Measurements from ENCODE around the gene WBP2NL.
"Not testable (repeated sequence)": the region's sequence is repeated elsewhere in the genome, so short reads cannot be mapped to it uniquely, and the experiment has no call there.

Gene WBP2NL

DNA sequence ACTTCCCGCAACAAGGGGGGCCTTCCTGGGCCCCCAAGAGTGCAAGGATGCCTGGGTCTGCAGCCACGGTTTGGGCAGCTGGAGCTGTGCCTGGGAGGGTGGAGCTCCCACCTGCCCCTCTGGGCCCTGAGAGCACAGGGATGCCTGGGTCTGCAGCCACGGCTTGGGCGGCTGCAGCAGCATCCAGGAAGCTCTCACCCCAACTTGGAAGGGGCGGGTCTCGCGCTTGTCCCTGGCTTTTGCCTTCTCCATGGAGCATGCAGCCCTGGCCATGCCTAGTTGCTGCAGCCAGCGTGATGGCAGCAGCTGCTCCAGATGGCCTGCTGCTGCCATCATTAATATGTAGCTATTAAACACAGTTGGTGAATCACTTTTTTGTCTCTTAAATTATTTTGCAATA, 36.7 kb downstream of the WBP2NL start:
- no peak for DNase-seq

DNA sequence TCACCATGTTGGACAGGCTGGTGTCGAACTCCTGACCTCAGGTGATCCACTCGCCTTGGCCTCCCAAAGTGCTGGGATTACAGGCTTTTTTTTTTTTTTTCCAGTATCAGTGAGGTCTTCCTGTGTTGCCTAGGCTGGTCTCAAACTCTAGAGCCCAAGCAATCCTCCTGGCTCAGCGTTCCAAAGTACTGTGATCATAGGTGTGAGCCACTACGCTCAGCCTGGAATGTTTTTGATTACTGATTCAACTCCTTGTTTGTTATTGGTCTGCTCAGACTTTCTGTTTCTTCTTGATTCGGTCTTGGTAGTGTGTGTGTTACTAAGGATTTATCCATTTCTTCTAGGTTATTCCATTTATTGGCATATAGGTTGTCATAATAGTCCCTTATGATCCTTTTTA, 40.7 kb downstream of the WBP2NL start:
- no peak for DNase-seq

DNA sequence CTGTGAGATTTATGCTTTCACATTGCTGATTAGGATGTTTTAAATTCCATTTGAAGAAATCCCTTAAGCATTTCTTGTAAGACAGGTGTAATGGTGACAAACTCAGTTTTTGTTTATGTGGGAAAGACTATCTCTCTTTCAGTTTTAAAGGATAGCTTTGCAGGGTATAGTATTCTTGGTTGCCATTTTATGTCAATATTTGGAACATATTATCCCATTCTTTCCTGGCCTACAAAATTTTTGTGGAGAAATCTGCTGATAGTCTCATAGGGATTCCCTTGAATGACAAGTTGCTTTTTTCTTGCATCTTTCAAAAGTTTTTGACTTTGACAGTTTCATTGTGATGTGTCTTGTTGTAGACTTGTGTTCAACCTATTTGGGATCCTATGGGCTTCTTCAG, 43.2 kb downstream of the WBP2NL start:
- DNase-seq = no peak

DNA sequence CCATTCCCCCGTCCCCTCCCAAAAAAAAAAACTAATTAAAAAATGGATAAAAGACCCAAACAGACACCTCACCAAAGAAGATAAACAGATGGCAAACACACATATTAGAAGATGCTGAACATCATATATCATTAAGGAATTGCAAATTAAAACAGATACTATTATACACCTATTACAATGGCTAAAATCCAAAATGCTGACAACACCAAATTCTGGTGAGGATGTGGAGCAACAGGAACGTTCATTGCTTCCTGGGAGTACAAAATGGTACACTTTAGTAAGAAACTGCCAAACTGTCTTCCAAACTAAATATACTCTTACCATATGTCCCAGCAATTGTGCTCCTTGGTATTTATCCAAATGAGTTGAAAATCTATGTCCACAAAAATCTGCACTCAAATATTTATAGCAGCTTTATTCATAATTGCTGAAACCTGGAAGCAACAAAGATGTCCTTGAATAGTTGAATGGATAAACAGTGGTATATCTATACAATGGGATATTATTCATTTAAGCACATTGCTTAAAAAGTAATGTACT, 52.1 kb downstream of the WBP2NL start:
- no peak for DNase-seq

DNA sequence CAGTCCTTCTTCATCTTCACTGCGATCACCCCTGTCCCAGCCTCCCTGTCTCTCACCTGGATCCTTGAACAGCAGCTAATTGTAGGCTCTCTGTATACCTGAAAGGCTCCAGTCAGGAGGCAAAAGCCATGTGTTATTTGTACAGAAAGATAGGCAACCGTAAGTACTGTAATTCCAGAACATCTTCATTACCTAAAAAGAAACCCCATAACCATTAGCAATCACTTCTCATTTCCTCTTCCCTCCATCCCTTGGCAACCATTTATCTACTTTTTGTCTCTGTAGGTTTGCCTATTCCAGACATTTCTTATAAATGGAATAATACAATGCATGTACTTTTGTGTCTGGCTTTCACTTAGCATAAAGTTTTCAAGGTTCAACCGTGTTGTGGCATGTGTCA, 54.2 kb downstream of the WBP2NL start:
- no peak for DNase-seq

DNA sequence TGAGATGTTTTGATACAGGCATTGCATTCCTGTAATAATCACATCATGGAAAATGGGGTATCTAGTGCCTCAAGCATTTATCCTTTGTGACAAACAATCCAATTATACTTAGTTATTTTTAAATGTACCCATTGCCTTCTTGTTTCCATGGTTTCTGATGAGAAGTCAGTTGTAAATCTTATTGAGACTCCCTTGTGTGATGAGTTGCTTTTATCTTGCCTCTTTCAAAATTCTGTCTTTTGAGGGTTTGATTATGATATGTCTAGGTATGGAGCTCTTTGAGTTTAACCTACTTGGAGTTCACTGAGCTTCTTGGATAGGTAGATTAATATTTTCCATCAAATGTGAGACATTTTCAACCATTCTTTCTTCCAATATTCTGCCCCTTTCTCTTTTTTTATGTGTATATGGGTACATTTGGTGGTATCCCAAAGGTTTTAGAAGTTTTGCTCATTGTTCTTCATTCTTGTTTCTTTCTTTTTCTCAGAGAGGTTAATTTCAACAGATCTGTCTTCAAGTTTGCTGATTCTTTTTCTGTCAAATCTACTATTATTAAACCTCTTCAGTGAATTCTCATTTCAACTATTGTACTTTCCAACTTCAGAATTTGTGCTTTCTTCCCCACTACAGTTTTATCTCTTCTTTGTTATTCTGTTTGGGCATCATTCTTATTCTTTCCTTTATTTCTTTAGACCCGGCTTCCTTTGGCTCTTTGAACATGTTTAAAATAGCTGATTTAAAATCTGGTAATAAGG, 58.3 kb downstream of the WBP2NL start:
- DNase-seq = no peak

DNA sequence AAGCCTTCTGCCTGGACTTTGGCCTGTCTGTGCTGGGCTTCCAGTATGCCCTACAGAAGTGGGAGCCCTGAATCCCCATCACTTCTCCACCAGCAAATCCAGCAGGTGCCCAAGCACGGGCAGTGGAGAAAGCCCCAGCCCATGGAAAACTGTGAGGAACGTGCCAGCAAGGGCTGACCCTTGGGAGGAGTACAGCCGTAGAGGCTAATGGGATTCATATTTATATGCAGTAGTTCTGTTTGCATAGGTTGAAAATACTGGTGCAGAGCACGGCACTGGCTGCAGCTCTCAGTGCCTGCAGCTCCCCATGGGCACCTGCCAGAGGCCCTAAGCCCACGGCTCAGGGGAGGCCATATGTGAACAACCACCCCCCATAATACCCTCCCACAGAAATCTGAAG, 61.9 kb downstream of the WBP2NL start:
- DNase-seq = no peak

DNA sequence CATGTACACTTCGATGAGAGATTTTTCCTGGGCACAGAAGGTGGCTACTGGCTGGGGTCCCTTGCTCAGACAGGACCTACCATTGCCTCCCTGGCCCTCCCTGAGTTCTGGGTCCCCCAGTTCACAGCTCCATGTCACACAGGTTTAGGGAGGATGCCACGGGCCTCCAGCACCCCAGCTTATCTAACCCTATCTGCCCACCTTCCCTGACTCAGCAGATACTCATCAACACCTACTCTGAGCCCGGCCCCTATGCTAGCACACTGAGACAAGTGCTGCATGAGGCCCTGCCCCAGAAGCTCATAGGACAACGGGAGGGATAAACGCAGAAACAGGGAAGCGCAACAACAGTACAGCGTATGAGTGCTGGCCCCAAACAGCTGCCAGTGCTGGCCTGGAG, 62.5 kb downstream of the WBP2NL start:
- DNase-seq = no peak

DNA sequence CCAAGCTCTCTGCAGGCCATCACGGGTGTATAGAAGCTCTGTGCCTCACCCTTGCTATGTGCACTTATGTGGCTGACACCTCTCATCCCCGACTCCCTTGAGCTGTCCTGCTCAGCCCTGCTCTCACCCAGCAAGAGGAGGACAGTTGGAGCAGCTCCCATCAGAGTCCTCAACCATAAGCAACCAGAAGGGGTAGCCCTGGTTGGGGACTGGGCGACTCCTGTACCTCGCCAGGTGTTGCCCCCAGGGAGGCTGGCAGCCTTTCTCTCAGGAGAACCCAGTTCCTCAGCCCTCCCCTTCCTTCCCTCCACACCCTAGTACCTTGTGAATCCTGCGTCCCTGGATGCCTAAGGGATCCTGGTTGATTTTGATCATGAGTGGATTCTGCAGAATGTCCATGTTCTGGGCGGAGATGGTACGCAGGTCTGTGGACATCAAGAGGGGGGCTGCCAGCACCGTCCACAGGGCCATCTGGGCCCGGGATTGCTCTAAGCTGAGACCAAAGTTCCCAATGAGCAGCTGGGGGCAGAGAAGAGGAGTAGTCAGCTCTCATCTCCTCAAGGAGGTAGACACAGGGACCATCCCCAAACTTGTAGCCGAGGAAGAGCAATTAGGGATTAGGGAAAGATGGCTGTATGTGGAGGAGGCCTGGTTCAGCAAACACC, 64.0 kb downstream of the WBP2NL start:
- no peak for DNase-seq

DNA sequence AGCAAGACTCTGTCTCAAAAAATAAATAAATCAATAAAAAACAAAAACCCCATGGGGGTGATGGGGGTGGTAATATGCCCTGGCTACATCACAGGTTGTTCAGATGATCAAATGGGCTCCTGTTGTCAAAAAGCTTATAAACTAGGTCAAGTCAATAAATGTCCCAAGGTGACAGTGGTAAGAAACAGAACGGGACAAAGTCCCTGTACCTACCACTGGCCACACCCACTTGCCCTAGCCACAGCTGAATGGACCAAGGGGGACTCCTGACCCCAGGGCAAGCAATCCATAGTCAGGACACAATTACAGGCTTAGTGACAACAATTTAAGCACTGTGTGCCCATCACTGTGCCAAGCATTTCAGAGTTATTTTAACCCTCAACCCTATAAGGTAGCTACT, 66.0 kb downstream of the WBP2NL start:
- no peak for DNase-seq

DNA sequence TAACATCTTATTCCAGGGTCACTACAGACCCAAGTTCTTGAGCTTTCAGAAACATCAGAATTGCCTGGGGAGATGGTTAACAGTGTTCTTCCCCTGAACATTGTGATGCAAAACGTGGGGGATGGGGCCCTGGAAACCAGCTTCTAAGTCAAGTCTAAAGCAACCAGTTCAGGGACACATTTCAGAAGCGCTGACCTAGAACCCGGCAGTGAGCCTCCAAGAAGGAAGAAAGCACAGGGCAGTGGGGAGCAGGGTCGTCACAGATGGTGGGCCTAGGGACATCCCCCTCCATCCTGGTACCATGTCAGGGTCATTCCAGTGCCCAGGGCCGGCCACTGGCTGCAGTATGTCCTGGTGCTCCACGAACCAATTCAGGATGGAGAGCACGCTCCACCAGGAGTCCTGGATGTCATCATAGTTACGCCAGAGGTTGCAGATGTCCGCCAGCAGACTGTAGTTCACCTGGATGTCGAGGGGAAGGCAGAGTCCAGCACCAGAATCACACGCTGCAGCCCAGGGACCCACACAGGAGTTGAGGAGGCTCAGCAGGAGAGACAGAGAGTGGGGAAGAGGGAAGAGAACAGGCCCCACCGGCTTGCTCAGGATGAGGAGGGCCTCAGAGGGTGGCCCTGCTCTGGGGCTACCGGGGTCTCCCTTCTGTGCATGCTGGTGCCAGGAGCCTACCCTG, 67.0 kb downstream of the WBP2NL start:
- no peak for DNase-seq

DNA sequence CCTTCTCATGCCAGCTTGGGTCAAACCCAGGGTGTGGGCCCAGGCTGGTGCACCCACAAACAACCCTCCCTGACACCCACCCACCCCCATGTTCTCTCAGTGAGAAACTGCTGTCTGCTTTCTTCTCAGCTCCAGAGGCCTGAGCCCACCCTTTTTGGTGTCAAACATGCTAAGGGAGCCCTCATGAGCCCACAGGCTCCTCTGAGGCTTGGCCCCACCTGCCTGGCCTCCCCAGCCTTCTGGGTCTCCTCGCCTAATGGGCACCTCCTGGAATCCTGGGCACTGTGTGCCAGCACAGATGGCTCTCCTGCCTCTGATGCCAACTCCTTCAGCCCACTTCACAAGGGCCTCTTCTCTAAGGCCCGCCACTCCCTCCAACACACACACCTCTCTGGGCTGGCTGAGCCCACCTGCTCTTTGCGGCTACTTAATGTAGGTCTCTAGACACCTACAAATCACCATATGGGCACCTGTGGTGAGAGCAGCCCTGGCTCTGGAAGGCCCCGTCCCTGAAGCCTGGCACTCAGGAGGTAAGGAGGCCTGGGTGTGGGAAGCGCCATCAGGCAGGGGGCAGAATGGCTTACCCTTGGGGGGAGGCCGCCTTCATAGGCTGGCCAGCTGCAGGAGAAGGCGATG, 67.7 kb downstream of the WBP2NL start:
- DNase-seq = no peak

DNA sequence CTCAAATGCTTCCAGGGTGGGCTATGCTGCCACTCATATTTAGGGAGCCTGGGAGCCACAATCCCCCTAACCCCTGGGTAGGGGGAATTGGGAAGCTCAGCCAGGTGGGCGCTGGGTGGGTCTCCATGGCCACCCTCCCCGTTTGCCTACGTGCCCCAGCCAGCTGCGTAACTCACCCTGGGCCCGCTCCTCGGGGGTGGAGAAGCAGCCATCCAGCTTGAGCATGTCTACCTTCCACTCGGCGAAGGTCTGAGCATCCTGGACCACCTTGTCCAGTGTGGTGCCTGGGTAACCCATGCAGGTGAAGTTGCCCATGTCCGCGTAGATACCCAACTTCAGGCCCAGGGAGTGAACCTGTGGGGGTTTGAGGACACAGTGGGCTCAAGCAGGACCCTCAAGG, 68.3 kb downstream of the WBP2NL start:
- DNase-seq = no peak

DNA sequence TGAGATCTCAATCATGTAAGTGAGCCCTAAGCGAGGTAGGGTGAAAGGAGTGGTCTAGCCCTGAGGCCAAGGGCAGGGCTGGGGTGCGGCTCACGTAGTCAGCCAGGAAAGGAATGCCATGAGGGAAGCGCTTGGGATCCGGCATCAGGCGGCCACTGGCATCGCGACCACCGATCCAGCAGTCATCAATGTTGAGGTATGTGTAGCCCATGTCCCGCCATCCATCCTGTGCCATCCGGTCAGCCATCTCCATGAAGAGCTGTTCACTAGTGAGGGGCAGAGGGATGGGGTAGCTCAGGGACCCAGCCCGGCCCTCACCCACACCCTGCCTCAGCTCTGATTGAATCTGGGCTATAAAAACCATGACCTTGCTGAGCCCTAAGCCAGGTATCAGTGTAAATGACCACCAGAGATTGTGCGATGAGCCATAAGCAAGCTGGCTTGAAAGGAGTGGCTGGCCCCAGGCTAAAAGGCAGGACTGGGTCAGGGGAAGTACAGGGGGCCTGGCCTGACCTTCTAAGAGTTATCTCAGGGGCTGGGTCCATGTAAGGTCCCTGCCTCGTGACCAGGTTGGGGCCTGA, 69.2 kb downstream of the WBP2NL start:
- DNase-seq = no peak

DNA sequence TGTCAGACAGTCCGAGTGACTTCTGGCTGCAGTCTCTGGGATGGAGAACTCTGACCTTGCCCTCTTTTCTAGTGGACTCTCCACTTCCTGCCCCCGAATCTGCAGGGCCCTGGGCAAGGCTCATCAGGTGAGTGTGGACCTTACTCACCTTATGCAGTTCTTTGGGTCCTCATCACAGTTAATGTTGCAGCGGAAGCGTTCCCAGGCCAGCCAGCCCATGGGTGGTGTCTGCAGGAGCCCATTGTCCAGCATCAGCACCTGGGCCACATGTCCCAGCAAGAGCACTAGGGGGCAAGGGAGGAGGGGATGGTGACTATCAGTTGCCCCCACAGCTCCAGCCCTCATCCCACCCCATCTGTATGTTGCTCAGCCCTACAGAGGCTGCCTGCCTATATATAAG, 69.7 kb downstream of the WBP2NL start:
- no peak for DNase-seq

DNA sequence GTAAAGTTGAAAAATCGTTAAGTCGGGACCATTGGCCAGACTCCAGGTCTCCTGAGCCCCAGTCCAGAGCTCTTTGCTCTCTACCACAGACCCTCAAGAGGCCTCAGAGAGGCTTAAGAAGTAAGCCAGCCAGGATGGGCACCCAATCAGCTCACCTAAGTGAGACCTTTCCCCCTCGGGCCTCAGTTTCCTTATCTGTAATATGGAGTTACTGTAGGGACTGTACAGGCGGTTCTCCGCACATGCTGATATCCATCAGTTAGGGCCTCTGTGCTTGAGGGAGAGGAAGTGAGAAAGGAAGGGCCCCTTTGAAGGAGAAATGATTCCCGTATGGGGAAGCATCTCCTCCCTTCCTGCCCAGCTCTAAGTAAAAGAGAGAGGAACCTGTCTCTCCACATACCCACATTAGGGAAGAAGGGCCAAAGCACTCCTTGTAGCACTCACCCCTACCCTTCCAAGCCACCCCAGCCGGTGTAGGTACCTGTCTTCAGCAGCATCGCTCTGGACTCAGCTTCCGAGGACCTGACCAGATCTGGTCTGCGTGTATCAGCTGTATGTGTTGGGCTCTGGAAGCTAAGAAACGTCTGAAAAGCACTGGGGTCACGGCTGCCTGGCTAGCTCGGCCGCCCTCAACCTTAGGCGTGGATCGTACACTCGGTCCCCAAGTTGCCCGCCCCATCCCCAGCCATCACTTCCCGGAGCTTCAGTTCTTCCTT, 71.4 kb downstream of the WBP2NL start:
- DNase-seq = no peak

DNA sequence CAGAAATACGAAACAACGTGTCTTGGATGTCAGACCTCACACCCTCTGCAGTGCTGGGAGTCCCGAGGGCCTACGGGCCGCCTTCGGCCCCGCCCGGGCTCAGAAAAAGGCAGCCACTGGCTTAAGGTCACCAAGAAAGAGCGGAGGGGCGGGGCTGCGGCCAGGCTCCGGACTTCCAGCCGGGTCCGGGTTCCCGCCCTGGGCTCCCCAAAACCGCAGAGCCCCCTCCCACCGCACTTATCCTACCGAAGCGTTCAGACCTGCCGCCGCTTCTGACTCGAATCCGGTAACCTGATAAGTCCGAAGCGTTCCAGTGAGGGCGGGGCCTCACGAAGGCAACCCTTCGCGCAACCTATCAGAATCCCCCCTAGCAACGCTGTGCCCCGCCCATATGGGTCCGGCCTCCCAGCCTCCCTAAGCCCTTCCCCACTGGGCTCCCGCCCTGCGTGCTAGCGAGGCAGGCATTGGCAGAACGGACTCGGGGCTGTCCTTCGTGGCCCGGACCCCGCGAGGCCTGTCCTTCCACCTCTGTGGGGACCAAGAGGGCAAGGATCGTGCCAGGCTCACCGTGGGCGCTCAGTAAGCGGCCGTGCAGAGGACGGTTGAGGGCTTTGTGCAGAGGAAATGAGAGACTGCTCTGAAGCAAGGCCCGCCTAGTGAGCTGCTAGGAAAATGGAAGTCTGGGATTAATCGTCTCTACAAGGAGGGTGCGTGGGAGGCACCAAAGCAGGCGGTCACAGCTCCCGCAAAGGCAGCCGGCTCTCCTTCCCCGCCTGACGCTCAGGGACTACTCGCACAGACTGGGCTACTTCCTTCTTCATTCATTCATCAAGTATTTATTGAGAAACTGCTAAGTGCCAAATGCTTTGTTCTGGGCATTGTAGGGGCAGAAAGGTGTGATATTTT, 72.2 kb downstream of the WBP2NL start, which contains the start of gene NAGA:
TSS of gene NAGA (minus strand) at position 296 of the 906 bp plus-strand sequence. CDS start 515 bp downstream, outside the sequence.
- peak; percentile 84 for DNase-seq

DNA sequence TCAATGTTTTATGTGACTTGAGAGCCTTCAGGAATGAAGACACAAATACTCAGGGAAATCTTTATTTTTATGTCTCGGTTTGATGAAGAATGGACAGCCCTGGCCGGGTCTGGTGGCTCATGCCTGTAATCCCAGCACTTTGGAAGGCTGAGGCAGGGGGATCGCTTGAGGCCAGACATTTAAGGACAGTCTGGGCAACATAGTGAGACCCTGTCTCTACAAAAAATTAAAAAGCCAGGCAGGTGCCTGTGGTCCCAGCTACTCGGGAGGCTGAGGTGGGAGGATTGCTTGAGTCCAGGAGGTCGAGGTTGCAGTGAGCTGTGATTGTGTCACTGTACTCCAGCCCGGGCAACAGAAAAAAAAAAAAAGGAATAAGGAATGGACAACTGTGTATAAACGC, 72.9 kb downstream of the WBP2NL start:
- not testable (repeated sequence) for DNase-seq

DNA sequence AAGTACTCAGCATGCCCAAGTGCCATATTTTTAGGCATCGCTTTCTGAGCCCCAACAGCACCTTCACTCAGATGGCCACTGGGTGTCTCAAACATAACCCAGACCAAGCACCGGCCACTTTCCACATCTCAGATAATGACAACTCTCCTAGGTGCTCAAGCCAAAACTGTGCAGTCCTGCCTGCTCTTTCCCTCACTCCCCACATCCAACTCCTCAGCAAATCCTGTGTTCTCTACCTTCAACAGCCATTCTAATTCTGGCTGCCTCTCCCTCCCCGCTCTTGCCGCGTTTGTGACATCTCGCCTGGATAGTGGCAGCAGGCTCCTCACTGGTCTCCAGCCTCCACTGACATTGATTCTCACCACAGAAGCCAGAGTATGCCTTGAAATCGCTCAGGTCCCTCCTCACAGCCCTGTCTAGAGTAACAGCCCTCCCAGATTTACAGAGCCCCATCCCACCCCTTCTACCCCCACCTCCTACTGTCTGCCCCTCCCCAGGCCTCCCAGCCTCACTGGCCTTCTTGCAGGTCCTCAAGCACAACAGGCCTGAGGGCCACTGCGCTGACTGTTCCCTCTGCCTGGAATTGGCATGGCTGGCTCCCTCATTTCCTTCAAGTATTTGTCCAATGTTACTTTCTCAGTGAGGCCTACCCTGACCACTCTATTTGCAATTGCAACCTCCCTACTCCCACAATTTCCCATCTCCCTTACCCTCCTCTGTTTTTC, 74.2 kb downstream of the WBP2NL start:
- no peak for DNase-seq

DNA sequence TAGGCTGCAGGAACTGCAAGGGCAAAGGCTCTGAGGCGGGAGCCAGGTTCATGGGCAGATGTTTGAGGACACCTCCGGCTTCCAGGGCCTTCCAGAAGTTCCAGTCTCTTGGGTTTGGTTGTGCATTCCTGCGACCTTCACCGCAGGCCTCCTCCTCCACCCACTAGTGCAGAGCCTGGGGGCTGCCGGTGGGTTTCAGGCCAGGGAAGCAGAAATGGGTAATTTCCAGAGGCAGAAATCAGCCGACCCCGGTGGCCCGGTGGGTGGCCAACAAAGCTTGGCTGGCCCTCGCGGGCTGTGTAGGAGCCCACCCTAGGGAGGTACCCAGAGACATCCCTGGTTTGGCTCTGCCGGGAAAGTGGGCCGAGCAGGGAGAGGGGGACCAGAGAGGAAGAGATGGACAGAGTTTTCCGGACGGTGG, 75.0 kb downstream of the WBP2NL start:
- no peak for DNase-seq
